Middle frontal gyrus (tissue), 1 donor: ENCODE data around the gene NCKAP5L.

Experiments
- DNase-seq: peaks from one replicate; pipeline ENCODE4 v3.0.0-alpha.2; 2015; ENCODE audit warnings: low spot score; ENCODE audit errors: extremely low spot score

Gene NCKAP5L

GRCh38 chr12:49800421-49801140, 27.6 kb downstream of the NCKAP5L start:
- no peak for DNase-seq

- DNase-seq, result no peak
Observed at GRCh38 chr12:49798934-49799333, 29.3 kb downstream of the NCKAP5L start.

- no peak for DNase-seq
Observed at GRCh38 chr12:49798248-49798647, 30.0 kb downstream of the NCKAP5L start.

GRCh38 chr12:49797449-49797776, 30.8 kb downstream of the NCKAP5L start:
- DNase-seq, result no peak

- DNase-seq, result no peak
Observed at GRCh38 chr12:49796606-49797448, 31.4 kb downstream of the NCKAP5L start.

- DNase-seq, result no peak
Observed at GRCh38 chr12:49796155-49796554, 32.1 kb downstream of the NCKAP5L start.

- no peak for DNase-seq
Observed at GRCh38 chr12:49795654-49796105, 32.5 kb downstream of the NCKAP5L start.

- DNase-seq, result no peak
Observed at GRCh38 chr12:49794811-49795653, 33.2 kb downstream of the NCKAP5L start.

- DNase-seq, result no peak
Observed at GRCh38 chr12:49794021-49794420, 34.2 kb downstream of the NCKAP5L start.

- DNase-seq, result no peak
Observed at GRCh38 chr12:49793620-49794019, 34.6 kb downstream of the NCKAP5L start.

GRCh38 chr12:49792976-49793580, 35.1 kb downstream of the NCKAP5L start:
- DNase-seq, result no peak

GRCh38 chr12:49792181-49792970, 35.8 kb downstream of the NCKAP5L start:
- no peak for DNase-seq

GRCh38 chr12:49791700-49792099, 36.5 kb downstream of the NCKAP5L start:
- no peak for DNase-seq

- no peak for DNase-seq
Observed at GRCh38 chr12:49790741-49791555, 37.3 kb downstream of the NCKAP5L start.

GRCh38 chr12:49789992-49790391, 38.2 kb downstream of the NCKAP5L start:
- DNase-seq, result no peak

- DNase-seq, result no peak
Observed at GRCh38 chr12:49787672-49788071, 40.5 kb downstream of the NCKAP5L start.

GRCh38 chr12:49784756-49785409, 43.3 kb downstream of the NCKAP5L start:
- DNase-seq, result no peak

GRCh38 chr12:49783917-49784676, 44.1 kb downstream of the NCKAP5L start:
- DNase-seq, result no peak
